Activated T-helper 1 cell treated with anti-CD3 and anti-CD28 coated beads, Interleukin-12 subunit alpha, Interleukin-12 subunit beta, Interleukin-2, Interleukin-4 antibody, amounts not matched to agents 30 ng/mL and 10 ng/mL and 1 ng/mL, durations not matched to agents 14 hours and 24 hours and 36 hours (primary cell): ENCODE results near the gene ALDH9A1. TPM values are rescaled to one million over a fixed set of nuclear protein-coding genes. Genes with fewer than 3 reads are reported as not detected.
"Not testable (repeated sequence)": the region's sequence is repeated elsewhere in the genome, so short reads cannot be mapped to it uniquely, and the experiment has no call there.

Source experiments
- DNase-seq: peaks from one replicate; pipeline ENCODE4 v3.0.0; 2021; ENCODE audit warnings: low spot score
- H3K27ac Mint-ChIP-seq: one replicate; pipeline ENCODE4 v1.8.0; 2021; ENCODE audit warnings: mild to moderate bottlenecking, mixed read lengths
- H3K27me3 Mint-ChIP-seq: one replicate; pipeline ENCODE4 v1.8.0; 2022; ENCODE audit warnings: mild to moderate bottlenecking, moderate library complexity, mixed read lengths; ENCODE audit not compliant: insufficient read depth
- H3K36me3 Mint-ChIP-seq: one replicate; pipeline ENCODE4 v1.8.0; 2021; ENCODE audit warnings: low read depth, mixed read lengths
- H3K4me1 Mint-ChIP-seq: one replicate; pipeline ENCODE4 v1.8.0; 2021; ENCODE audit warnings: low read depth, mixed read lengths
- H3K4me3 Mint-ChIP-seq: one replicate; pipeline ENCODE4 v1.8.0; 2021; ENCODE audit warnings: mild to moderate bottlenecking, moderate library complexity, mixed read lengths
- H3K9me3 Mint-ChIP-seq: one replicate; pipeline ENCODE4 v1.8.0; 2021; ENCODE audit warnings: mixed read lengths
- intact Hi-C: fragments of 100-400 bp; cut with micrococcal nuclease; formaldehyde crosslinking; loops from one replicate; pipeline ENCODE4 v1.15.1; 2024
- total RNA-seq: library from RNA; stranded (reverse); gene quantifications from 2 replicates; pipeline ENCODE4 v1.2.3, GENCODE V29; 2022

ALDH9A1 gene
- total RNA-seq, 1 donor from 2014 or later = 41.7 TPM

DNA sequence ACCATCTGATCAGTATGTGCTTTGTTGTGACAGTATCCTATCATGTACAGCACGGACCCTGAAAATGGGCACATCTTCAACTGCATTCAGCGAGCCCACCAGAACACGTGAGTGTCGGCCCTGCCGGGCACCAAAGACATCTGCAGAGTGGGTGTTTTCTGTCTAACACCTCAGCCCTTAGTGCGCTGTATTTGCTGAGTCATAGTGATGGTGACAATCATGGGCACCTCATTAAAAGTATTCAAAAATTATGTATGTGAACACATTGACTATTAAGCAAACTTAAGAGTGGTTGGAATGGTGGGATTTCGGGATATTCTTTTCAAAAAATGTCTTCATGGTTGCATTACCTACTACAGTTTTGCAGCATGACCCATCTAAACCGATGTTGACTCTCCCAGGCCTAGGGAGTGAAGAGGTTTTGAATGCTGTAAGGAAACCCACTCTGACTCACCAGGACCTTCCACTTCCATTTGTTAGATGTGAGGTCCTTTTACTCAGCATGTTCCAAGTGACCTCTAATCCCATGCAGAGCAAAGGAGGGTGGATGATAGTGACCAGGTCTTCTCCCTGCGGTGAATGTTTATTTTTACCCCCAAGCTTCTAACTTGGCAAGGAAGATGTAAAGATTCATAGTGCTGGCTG is 47.3 kb downstream of the ALDH9A1 start:
- no peak for DNase-seq
- no peaks in the 10 kb centered on the region for H3K9me3 Mint-ChIP-seq
- intact Hi-C loops = no loop called here
- H3K27me3 Mint-ChIP-seq = no peaks in the 10 kb centered on the region
- H3K36me3 Mint-ChIP-seq = peaks cover 13% of the 10 kb centered on the region
- peaks cover 9% of the 10 kb centered on the region for H3K4me1 Mint-ChIP-seq
- no peak overlapping the region for H3K4me3 Mint-ChIP-seq
- no peak overlapping the region for H3K27ac Mint-ChIP-seq

DNA sequence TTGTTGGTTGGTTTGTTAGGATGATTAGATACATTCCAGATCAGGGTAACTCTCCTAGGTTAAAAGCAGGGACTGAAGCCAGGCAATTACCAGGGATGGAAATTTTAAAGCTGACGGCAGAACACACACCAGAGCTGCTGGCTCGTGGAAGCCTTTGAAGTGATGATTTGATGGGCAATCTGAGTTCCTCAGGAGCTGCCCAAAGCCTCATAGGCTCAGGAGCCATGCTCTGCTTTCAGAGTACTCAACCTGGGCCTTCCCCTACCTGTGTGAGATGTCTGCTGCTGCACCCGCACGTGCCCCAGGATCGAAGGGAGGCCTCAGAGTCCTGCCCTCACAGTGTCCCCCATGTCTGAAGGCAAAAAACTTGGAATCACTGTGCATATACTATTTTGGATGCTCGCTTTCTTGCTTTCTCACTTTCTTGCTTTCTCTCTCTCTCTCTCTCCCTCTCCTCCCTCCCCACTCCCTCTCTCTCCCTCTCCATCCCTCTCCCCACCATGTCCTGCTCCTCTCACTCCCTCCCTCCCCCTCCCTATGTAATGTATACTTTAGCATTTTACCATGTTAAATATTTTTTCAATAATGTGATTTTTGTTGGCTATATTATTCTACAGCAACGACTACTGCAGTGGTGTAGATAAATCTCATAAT is 49.3 kb downstream of the ALDH9A1 start:
- Mint-ChIP-seq H3K9me3 (no peaks in the 10 kb centered on the region), H3K27ac (no peak overlapping the region), H3K36me3 (peaks cover 8% of the 10 kb centered on the region), H3K27me3 (no peaks in the 10 kb centered on the region), H3K4me3 (no peak overlapping the region), H3K4me1 (peaks cover 15% of the 10 kb centered on the region)
- no peak for DNase-seq
- intact Hi-C loops = no loop called here

DNA sequence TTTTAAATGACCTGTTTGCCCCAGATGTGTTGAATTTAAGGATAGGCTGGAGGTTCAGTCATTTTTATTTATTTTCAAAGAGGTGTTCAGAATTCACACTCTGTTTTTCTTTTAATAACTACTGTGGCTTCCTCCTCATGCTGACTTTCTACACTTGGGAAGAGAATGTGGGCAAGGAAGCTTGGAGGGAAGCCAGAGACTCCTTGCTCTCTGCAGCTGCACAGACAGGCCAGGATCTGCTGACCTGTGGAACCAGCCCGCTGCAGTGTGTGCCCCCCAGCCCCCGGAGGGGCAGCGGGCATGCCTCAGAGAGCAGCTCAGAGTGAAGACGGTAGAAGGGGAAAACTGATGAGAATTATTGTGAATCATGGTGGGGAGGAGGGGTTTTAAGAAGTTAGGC is 50.4 kb downstream of the ALDH9A1 start:
- H3K9me3 Mint-ChIP-seq = no peaks in the 10 kb centered on the region
- no peak overlapping the region for H3K4me3 Mint-ChIP-seq
- no peaks in the 10 kb centered on the region for H3K27me3 Mint-ChIP-seq
- DNase-seq = no peak
- H3K27ac Mint-ChIP-seq = no peak overlapping the region
- H3K4me1 Mint-ChIP-seq = peaks cover 15% of the 10 kb centered on the region
- H3K36me3 Mint-ChIP-seq = peaks cover 4% of the 10 kb centered on the region
- intact Hi-C loops = no loop called here

DNA sequence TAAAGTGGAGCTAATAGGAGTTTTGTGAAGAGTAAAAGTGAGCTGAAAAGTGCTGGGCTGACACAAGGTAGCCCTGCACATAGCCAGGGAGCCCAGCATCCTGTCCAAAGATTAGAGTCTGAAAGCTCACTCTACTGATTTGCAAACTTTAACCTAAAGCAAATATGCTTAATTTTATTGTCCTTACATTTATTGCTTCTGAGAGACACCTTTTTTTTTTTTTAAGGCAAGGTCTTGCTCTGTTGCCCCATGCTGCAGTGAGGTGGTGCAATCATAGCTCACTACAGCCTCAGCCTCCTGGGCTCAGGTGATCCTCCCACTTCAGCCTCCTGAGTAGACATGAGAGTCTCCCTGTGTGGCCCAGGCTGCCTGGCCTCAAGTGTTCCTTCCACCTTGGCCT is 50.8 kb downstream of the ALDH9A1 start:
- no peaks in the 10 kb centered on the region for H3K9me3 Mint-ChIP-seq
- H3K27me3 Mint-ChIP-seq = no peaks in the 10 kb centered on the region
- intact Hi-C loops = no loop called here
- DNase-seq = no peak
- peaks cover 4% of the 10 kb centered on the region for H3K36me3 Mint-ChIP-seq
- no peak overlapping the region for H3K27ac Mint-ChIP-seq
- peaks cover 15% of the 10 kb centered on the region for H3K4me1 Mint-ChIP-seq
- H3K4me3 Mint-ChIP-seq = no peak overlapping the region

DNA sequence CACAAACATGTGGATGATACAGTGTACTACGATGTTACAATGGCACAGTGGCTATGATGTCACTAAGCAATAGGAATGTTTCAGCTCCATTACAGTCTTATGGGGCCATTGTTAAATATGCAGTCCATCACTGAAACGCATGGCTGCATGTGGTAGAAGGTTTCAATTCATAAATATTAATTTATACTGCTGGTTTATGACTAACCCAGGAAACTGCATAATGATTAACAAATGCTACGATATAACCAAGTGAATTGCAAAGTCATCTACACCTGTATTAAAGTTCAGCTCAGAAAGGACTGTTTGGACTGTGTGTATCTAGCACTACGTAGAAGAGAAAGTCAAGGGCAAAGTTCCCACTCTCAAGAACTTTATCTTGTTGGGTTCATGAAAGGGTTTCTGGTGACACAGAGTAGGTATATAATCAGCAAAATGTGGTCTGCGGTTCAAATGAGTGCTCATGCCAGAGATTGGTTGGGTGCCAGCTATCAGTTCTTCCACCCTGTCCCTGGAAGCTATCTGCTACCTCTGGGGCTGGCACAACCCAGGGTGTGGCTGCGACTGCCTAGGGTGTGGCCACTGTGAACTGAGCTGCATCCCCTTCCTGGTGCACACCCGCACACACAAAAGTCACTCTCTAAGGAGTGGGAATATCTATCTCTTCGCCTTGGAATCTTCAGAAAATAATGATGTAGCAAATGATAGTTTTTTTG is 52.6 kb downstream of the ALDH9A1 start:
- Mint-ChIP-seq H3K9me3 (no peaks in the 10 kb centered on the region), H3K27me3 (no peaks in the 10 kb centered on the region), H3K27ac (no peak overlapping the region), H3K36me3 (peaks cover 4% of the 10 kb centered on the region), H3K4me1 (peaks cover 15% of the 10 kb centered on the region), H3K4me3 (no peak overlapping the region)
- intact Hi-C loops = no loop called here
- no peak for DNase-seq

DNA sequence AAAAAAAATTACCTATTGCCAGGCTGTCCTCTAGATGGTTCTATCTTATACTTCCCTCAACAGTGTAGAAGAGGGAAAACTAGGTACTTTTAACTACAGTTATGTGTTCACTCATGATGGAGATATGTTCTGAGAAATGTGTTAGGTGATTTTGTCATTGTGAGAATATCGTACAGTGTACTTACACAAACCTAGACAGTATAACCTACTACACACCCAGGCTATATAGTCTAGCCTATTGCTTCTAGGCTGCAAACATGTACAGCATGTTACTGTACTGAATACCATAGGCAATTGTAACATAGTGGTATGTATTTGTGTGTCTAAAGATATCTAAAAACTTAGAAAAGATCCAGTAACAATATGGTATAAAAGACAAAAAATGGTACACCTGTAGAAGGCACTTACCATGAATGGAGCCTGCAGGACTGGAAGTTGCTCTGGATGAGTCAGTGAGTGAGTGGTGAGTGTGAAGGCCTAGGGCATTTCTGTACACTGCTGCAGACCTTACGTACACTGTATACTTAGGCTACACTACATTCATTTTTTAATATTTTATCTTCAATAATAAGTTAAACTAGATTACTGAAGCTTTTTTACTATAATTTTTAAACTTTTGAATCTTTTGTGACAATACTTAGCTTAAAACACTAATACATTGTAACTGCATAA is 54.2 kb downstream of the ALDH9A1 start:
- H3K27ac Mint-ChIP-seq = no peak overlapping the region
- peaks cover 25% of the 10 kb centered on the region for H3K4me1 Mint-ChIP-seq
- no peaks in the 10 kb centered on the region for H3K27me3 Mint-ChIP-seq
- H3K4me3 Mint-ChIP-seq = no peak overlapping the region
- H3K36me3 Mint-ChIP-seq = peaks cover 3% of the 10 kb centered on the region
- no peaks in the 10 kb centered on the region for H3K9me3 Mint-ChIP-seq
- DNase-seq = no peak
- intact Hi-C loops = no loop called here

DNA sequence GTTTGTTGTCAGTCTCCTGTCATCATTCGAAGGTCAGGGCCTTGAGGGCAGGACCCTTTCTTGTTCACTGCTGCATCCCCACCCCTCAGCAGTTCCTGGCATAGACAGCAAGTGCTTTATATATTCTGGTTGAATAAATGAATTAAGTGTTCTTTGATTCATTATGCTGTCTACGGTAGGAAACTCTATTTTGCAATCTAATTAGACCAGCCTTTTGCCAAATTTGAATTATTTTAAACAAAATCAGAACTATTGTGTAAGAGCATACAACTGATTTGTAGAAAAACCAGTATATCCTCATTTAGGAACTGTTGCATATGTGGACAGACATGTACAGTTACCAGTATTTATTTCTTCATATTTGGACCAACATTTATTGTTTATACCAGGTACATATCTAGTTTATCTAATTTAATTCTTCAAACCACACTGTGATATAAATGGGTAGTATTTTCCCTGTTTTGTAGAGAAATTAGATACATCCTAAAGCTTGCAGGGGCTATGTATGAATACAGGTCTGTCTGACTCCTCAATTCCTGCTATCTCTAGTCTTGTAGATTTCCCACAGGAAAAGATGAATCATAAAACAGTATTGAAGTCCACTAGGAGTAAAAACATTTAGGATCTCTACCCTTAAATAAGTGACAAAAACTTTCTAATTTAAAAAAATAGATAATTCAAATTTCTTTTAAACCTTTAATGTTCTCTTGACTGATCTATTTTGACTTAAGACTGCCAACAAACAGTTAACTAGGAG is 57.0 kb downstream of the ALDH9A1 start:
- intact Hi-C loops = no loop called here
- Mint-ChIP-seq H3K4me1 (peaks cover 19% of the 10 kb centered on the region), H3K27me3 (no peaks in the 10 kb centered on the region), H3K36me3 (peaks cover 4% of the 10 kb centered on the region), H3K9me3 (no peaks in the 10 kb centered on the region), H3K27ac (no peak overlapping the region), H3K4me3 (no peak overlapping the region)
- DNase-seq = no peak

DNA sequence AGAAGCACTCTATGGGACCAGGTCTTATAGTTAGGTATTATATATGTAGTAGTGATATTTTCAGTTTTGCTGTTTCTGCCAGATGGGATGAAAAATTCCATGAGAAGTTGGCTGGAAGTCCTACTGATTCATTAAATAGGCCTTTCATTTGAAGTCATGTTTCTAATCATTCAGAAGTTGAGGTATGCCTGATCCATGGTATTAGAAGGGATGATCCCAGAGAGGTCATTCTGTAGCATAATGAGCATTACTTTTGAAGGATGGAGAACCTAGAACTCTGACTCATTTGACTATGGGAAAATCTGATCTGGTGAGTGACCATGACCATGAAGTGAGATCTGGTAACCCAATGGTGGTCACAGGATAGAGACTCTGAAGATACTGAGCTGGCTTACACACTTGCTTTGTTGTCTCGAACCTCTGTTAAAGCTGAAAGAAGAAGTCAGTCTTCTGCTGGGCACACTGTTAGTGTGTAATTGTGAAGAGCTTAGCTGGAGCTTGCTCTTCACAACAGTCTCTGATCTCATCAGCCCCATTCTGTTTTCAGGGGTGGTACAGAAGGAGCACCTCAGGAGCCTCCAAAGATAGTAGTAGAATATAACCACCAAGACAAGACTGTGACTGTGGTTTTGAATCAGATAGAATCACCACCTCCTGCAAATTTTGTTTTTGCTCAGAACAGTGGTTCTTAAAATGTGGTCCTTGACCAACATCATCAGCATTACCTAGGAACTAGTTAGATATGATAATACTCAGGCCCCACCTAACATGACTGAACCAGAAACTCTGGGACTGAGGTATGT is 58.3 kb downstream of the ALDH9A1 start:
- Mint-ChIP-seq H3K27ac (no peak overlapping the region), H3K36me3 (peaks cover 1% of the 10 kb centered on the region), H3K27me3 (no peaks in the 10 kb centered on the region), H3K9me3 (no peaks in the 10 kb centered on the region), H3K4me1 (peaks cover 10% of the 10 kb centered on the region), H3K4me3 (no peak overlapping the region)
- intact Hi-C loops = loop anchor here (10.0 kb wide), 1 partner anchor 445 kb away; no protein-coding TSS in a partner anchor
- DNase-seq = no peak

DNA sequence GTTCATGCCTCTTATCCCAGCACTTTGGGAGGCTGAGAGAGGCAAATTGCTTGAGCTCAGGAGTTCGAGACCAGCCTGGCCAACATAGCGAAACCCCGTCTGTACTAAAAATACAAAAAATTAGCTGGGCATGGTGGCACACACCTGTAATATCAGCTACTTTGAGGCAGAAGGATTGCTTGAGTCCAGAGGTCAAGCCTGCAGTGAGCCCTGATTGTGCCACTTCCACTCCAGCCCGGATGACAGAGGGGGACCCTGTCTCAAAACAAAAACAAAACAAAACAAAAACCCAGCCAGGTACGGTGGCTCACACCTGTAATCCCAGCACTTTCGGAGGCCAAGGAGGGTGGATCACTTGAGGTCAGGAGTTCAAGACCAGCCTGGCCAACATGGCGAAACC is 60.2 kb downstream of the ALDH9A1 start:
- intact Hi-C loops = loop anchor here (10.0 kb wide), 1 partner anchor 447 kb away; no protein-coding TSS in a partner anchor
- not testable (repeated sequence) for H3K4me3 Mint-ChIP-seq, H3K9me3 Mint-ChIP-seq, H3K27me3 Mint-ChIP-seq, H3K27ac Mint-ChIP-seq, H3K36me3 Mint-ChIP-seq, DNase-seq
- peaks cover 18% of the 10 kb centered on the region for H3K4me1 Mint-ChIP-seq

DNA sequence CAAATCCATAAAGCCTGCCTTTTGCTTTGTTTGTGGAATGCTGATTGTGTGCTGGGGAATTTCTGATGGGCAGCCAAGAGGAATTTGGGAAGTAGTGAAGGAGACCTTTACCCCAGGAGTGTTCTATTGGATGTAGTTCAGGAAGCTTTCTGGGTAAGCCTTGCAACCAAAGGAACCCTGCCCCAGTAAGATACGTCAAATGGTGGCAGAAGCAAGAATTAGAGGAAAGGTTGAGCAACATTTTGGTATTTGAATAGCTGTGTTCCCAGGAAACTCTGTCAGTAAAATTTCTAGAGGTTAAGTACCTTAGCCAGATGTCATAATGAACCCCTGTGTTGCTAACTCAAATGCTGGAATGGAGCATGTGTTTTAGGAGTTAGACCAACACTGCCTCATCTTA is 60.9 kb downstream of the ALDH9A1 start:
- no peak overlapping the region for H3K27ac Mint-ChIP-seq
- DNase-seq = no peak
- H3K4me3 Mint-ChIP-seq = no peak overlapping the region
- no peaks in the 10 kb centered on the region for H3K9me3 Mint-ChIP-seq
- peaks cover 18% of the 10 kb centered on the region for H3K4me1 Mint-ChIP-seq
- peaks cover 6% of the 10 kb centered on the region for H3K27me3 Mint-ChIP-seq
- H3K36me3 Mint-ChIP-seq = peaks cover 1% of the 10 kb centered on the region
- intact Hi-C loops = loop anchor here (10.0 kb wide), 1 partner anchor 447 kb away; no protein-coding TSS in a partner anchor

DNA sequence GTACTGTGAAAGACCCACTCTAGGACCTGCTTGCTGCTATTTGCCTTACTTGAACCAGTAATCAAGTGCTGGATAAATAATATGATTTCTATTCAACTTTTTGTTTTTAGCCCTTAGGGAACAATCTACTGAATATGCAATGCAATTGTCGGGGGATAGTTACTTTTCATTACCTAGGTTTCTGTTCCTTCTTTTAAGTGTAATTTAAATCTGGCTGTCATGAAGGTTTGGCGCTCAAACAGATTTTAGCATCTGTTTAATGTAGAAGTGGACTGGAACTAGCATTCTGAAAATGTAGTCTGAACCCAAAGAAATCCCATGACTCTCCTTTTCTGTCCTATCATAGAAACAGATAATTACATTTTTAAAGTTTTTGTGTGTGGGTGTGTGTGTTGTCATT is 62.5 kb downstream of the ALDH9A1 start:
- no peak for DNase-seq
- H3K4me3 Mint-ChIP-seq = no peak overlapping the region
- peaks cover 6% of the 10 kb centered on the region for H3K27me3 Mint-ChIP-seq
- intact Hi-C loops = loop anchor here (10.0 kb wide), 1 partner anchor 449 kb away; no protein-coding TSS in a partner anchor
- peaks cover 18% of the 10 kb centered on the region for H3K4me1 Mint-ChIP-seq
- H3K27ac Mint-ChIP-seq = no peak overlapping the region
- H3K36me3 Mint-ChIP-seq = peaks cover 1% of the 10 kb centered on the region
- H3K9me3 Mint-ChIP-seq = no peaks in the 10 kb centered on the region

DNA sequence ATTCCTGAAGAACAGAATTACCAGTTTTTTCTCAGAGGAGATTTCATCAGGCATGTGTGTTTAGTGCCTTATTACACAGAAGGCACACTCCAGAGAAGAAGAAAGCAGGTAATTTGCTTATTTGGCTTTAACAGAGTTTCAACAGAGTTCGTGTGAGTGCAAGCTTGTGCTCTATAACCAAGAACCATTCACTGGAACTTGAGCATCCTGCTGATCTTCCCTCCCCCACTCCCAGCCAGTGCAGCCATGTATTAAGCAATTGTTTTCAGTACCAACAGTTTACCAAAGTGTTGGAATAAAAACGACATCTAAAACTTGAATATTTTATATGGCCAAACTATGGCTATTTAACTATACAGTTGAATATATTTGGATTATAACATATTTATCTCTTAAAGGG is 63.0 kb downstream of the ALDH9A1 start:
- peaks cover 1% of the 10 kb centered on the region for H3K36me3 Mint-ChIP-seq
- peaks cover 6% of the 10 kb centered on the region for H3K27me3 Mint-ChIP-seq
- peaks cover 15% of the 10 kb centered on the region for H3K4me1 Mint-ChIP-seq
- DNase-seq = no peak
- no peak overlapping the region for H3K27ac Mint-ChIP-seq
- no peaks in the 10 kb centered on the region for H3K9me3 Mint-ChIP-seq
- intact Hi-C loops = loop anchor here (10.0 kb wide), 1 partner anchor 449 kb away; no protein-coding TSS in a partner anchor
- H3K4me3 Mint-ChIP-seq = no peak overlapping the region
